HepG2 (cell line): ENCODE data around the gene SKP1. TPM values are rescaled to one million over a fixed set of nuclear protein-coding genes. Genes with fewer than 3 reads are reported as not detected.
A peak's percentile ranks its signal among the peaks of the same experiment; 100 is the strongest.

Source experiments
- ATAC-seq: fragments of 200-7000 bp; cut with Tn5 transposase; 3 replicates; pipeline ENCODE4 v1.9.1; 2020; ENCODE audit warnings: mild to moderate bottlenecking, moderate library complexity
- BruUV-seq: library from RNA; stranded (reverse); fragments of 400-500 nt; replicated peaks from 2 replicates; lab custom pipeline; 2021; lab: Mats Ljungman, UMichigan
- CTCF ChIA-PET: fragments of 300-600 bp; formaldehyde crosslinking; extraction: SDS; loops from one replicate; lab custom pipeline; 2021; ENCODE audit warnings: low total read pairs, inconsistent platforms, low intra/inter-chr PET ratio; lab: Yijun Ruan, JAX
- POLR2A ChIA-PET: fragments of 350-600 bp; sonication (Branson Sonifier 250); formaldehyde crosslinking; loops from one replicate; lab custom pipeline; 2020; ENCODE audit warnings: antibody characterized with exemption, inconsistent platforms; lab: Yijun Ruan, JAX
- DNase-seq: peaks from one replicate; pipeline ENCODE4 v3.0.0-alpha.2; 2015; ENCODE audit warnings: low spot score
- FAIRE-seq: peaks from 3 replicates; lab custom pipeline; 2011; peaks lifted over from hg19 to GRCh38; lab: Jason Lieb, UNC
- H2AFZ ChIP-seq: one replicate; pipeline ENCODE4 v1.6.1; 2011; ENCODE audit warnings: low read length, inconsistent platforms
- H3K27ac ChIP-seq: fragments of 300-600 bp; 3 replicates; pipeline ENCODE4 v1.8.0; 2011; ENCODE audit warnings: mixed run types, mild to moderate bottlenecking, mixed read lengths, low read length, inconsistent platforms; ENCODE audit not compliant: insufficient read depth; ENCODE audit errors: extremely low read length
- H3K27me3 ChIP-seq, 2 experiments: fragments of 200-600 bp in 1 of 2; 2 replicates in 1 of 2; 3 replicates in 1 of 2; pipeline versions ENCODE4 v1.6.0 to v1.8.0; 2011; ENCODE audit warnings: low read length in 2 of 2, mild to moderate bottlenecking in 2 of 2, moderate library complexity in 2 of 2, inconsistent platforms in 1 of 2; ENCODE audit not compliant: insufficient read depth in 2 of 2, control insufficient read depth in 1 of 2
- H3K36me3 ChIP-seq, 2 experiments: fragments of 200-600 bp in 1 of 2; replicated peaks in 1 of 2; 2 replicates in 1 of 2; 3 replicates in 1 of 2; pipeline versions ENCODE4 v1.5.1 to v1.8.0; 2011; ENCODE audit warnings: low read length in 2 of 2, inconsistent platforms in 1 of 2; ENCODE audit not compliant: insufficient read depth in 2 of 2, control insufficient read depth in 1 of 2
- H3K4me1 ChIP-seq: 2 replicates; pipeline ENCODE4 v1.5.1; 2012; ENCODE audit warnings: low read length, inconsistent platforms; ENCODE audit not compliant: insufficient read depth
- H3K4me2 ChIP-seq: 2 replicates; pipeline ENCODE4 v1.6.0; 2011; ENCODE audit warnings: low read depth, low read length, inconsistent platforms
- H3K4me3 ChIP-seq, 3 experiments: fragments of 200-600 bp in 1 of 3; sonication (generic), shearing (Covaris generic) in 1 of 3; replicated peaks in 1 of 3; 2 replicates each; pipeline ENCODE4 v1.5.1; 2011 to 2016; ENCODE audit warnings: low read length in 3 of 3, inconsistent platforms in 2 of 3, low read depth in 2 of 3, mild to moderate bottlenecking in 2 of 3, control low read depth in 1 of 3, mixed read lengths in 1 of 3; ENCODE audit not compliant: insufficient read depth in 1 of 3
- H3K79me2 ChIP-seq: one replicate; pipeline ENCODE4 v1.6.1; 2011; ENCODE audit warnings: low read length, inconsistent platforms; ENCODE audit not compliant: insufficient read depth
- H3K9ac ChIP-seq: 2 replicates; pipeline ENCODE4 v1.6.0; 2011; ENCODE audit warnings: mild to moderate bottlenecking, low read depth, low read length, inconsistent platforms; ENCODE audit not compliant: insufficient read depth
- H3K9me3 ChIP-seq: 2 replicates; pipeline ENCODE4 v1.5.1; 2012; ENCODE audit warnings: mild to moderate bottlenecking, low read length
- H4K20me1 ChIP-seq: 2 replicates; pipeline ENCODE4 v1.6.0; 2011; ENCODE audit warnings: inconsistent platforms, mild to moderate bottlenecking, low read length, moderate library complexity; ENCODE audit not compliant: insufficient read depth
- EZH2 ChIP-seq: conservative IDR thresholded peaks from 2 replicates; pipeline ENCODE4 v1.6.1; 2012; ENCODE audit warnings: mild to moderate bottlenecking, low read depth, low read length, moderate library complexity
- NCOA5 ChIP-seq: sonication (generic); formaldehyde crosslinking; IDR thresholded peaks from 2 replicates; pipeline ENCODE4 v1.4.0; 2020; ENCODE audit warnings: missing genetic modification reagents
- POGK ChIP-seq: sonication (generic); formaldehyde crosslinking; conservative IDR thresholded peaks from 2 replicates; pipeline ENCODE4 v1.8.0; 2022; ENCODE audit warnings: mild to moderate bottlenecking, moderate library complexity, missing genetic modification reagents
- SMARCC2 ChIP-seq: fragments of 450-650 bp; IDR thresholded peaks from 2 replicates; pipeline ENCODE4 v1.6.1; 2017; ENCODE audit warnings: antibody characterized with exemption, mild to moderate bottlenecking
- TAF1 ChIP-seq: sonication (generic); formaldehyde crosslinking; IDR thresholded peaks from 2 replicates; pipeline ENCODE4 v1.4.0; 2020; ENCODE audit warnings: missing genetic modification reagents
- TARDBP ChIP-seq: sonication (generic); formaldehyde crosslinking; IDR thresholded peaks from 2 replicates; pipeline ENCODE4 v1.8.0; 2022; ENCODE audit warnings: mild to moderate bottlenecking, missing genetic modification reagents
- ZFY ChIP-seq: sonication (generic); formaldehyde crosslinking; IDR thresholded peaks from 2 replicates; pipeline ENCODE4 v1.4.0; 2020; ENCODE audit warnings: missing genetic modification reagents
- ZNF709 ChIP-seq: sonication (generic); formaldehyde crosslinking; IDR thresholded peaks from 2 replicates; pipeline ENCODE4 v1.5.0; 2020; ENCODE audit warnings: mild to moderate bottlenecking, missing genetic modification reagents
- ZSCAN20 ChIP-seq: sonication (generic); formaldehyde crosslinking; IDR thresholded peaks from 2 replicates; pipeline ENCODE4 v1.4.0; 2020; ENCODE audit warnings: missing genetic modification reagents, mild to moderate bottlenecking, borderline replicate concordance
- WGBS: methylation state at CpG from one replicate; pipeline ENCODE4 v1.1.6; 2017; ENCODE audit warnings: low lambda C conversion rate; 5-methylcytosine and 5-hydroxymethylcytosine counted together
- in situ Hi-C: cut with HindIII; loops from 2 replicates; pipeline ENCODE4 v1.10.0; 2017; ENCODE audit warnings: low pct_unique_long_range_greater_than_20kb; ENCODE audit not compliant: extremely low pct_ligation_motif_present
- intact Hi-C: fragments of 100-400 bp; cut with micrococcal nuclease; formaldehyde crosslinking; loops from one replicate; pipeline ENCODE4 v1.10.0; 2022; ENCODE audit not compliant: unreplicated experiment
- polyA plus RNA-seq, 8 experiments: library from polyadenylated mRNA; depleted of rRNA in 3 of 8; stranded (reverse) in 7 of 8; unstranded in 1 of 8; fragments of >200 nt; fragmentation: Illumina TruSeq in 4 of 8; extraction: Trizol in 4 of 8; gene quantifications; 2 replicates each; pipeline versions ENCODE4 v1.2.1 to v1.2.3, GENCODE V29; 2011 to 2016; ENCODE audit warnings: low read depth in 4 of 8, missing spikeins in 1 of 8, mixed read lengths in 1 of 8; ENCODE audit not compliant: insufficient read depth in 1 of 8
- total RNA-seq, 5 experiments: library from RNA; depleted of rRNA; stranded (reverse); fragments of >200 nt; fragmentation: Illumina TruSeq; extraction: Trizol; gene quantifications; 2 replicates each; pipeline ENCODE4 v1.2.3, GENCODE V29; 2016; ENCODE audit warnings: low read depth in 1 of 5

The SKP1 gene
- total and polyA plus RNA-seq, 2 of the 13 experiments (the other 11 are each of a cell fraction or from before 2014, with no cell fraction given), result 134 to 340 TPM

- TF ChIP-seq ZSCAN20 (CRISPR knock-in tag) (no peak), SMARCC2 (no peak), ZNF709 (CRISPR knock-in tag) (no peak)
- TF ChIP-seq, all 625 proteins: peak for 0
These were observed 58.4 kb downstream of the SKP1 start (continued) for GRCh38 chr5:134118212-134118835.

GRCh38 chr5:134116789-134117761 is 59.7 kb downstream of the SKP1 start:
- Histone ChIP-seq H2AFZ (no peak overlapping the region), H3K27me3 (peaks cover 0 to 13% of the 10 kb centered on the region in 2 experiments; a peak in 2 of 5 replicates), H3K36me3 (peaks cover 3 to 12% of the 10 kb centered on the region in 2 experiments; a peak in 4 of 5 replicates), H3K79me2 (peaks cover 2% of the 10 kb centered on the region), H3K4me2 (no peak overlapping the region), H4K20me1 (no peaks in the 10 kb centered on the region), H3K4me3 (no peak overlapping the region), H3K9ac (no peak overlapping the region), H3K9me3 (no peaks in the 10 kb centered on the region), H3K4me1 (peaks cover 58% of the 10 kb centered on the region), H3K27ac (no peak overlapping the region)
- POLR2A ChIA-PET, result interaction anchor here (0.6 to 3.9 kb wide), 2 partner anchors 17 to 746 kb away, joined by 3 to 40 read pairs; no protein-coding TSS in a partner anchor
- no peak for TF ChIP-seq NCOA5 (CRISPR knock-in tag)
- no peak for TF ChIP-seq TAF1 (CRISPR knock-in tag)
- no peak for TF ChIP-seq POGK
- TF ChIP-seq ZFY (CRISPR knock-in tag), result no peak
- TF ChIP-seq TARDBP, result no peak
- TF ChIP-seq EZH2, result no peak
- intact Hi-C loops, result no loop called here
- no peak for FAIRE-seq
- no peak for ATAC-seq
- no peak for DNase-seq
- WGBS, result 95% methylated on average over 10 of the region's 12 CpGs
- CTCF ChIA-PET, result no interaction called here
- in situ Hi-C loops, result no loop called here
- BruUV-seq, result TSS peak; percentile 54
